ENCODE data around the gene RFNG. TPM values are rescaled to one million over a fixed set of nuclear protein-coding genes. Genes with fewer than 3 reads are reported as not detected.
"Not testable (repeated sequence)": the region's sequence is repeated elsewhere in the genome, so short reads cannot be mapped to it uniquely, and the experiment has no call there.

The RFNG gene
- total RNA-seq, 2 donors from 2014 or later: 21.4 to 25.3 TPM

GRCh38 chr17:82041144-82041814 is 10.3 kb downstream of the RFNG start:
- Histone ChIP-seq H3K36me3 (no peaks in the 10 kb centered on the region), H3K4me1 (peaks cover 0 to 12% of the 10 kb centered on the region in 2 donors), H3K27me3 (no peaks in the 10 kb centered on the region), H3K27ac (no peak overlapping the region), H3K9me3 (no peaks in the 10 kb centered on the region), H3K4me3 (no peak overlapping the region)
- DNase-seq (ENCODE audit: low spot score): no peak
- TF ChIP-seq, protein P1, sequence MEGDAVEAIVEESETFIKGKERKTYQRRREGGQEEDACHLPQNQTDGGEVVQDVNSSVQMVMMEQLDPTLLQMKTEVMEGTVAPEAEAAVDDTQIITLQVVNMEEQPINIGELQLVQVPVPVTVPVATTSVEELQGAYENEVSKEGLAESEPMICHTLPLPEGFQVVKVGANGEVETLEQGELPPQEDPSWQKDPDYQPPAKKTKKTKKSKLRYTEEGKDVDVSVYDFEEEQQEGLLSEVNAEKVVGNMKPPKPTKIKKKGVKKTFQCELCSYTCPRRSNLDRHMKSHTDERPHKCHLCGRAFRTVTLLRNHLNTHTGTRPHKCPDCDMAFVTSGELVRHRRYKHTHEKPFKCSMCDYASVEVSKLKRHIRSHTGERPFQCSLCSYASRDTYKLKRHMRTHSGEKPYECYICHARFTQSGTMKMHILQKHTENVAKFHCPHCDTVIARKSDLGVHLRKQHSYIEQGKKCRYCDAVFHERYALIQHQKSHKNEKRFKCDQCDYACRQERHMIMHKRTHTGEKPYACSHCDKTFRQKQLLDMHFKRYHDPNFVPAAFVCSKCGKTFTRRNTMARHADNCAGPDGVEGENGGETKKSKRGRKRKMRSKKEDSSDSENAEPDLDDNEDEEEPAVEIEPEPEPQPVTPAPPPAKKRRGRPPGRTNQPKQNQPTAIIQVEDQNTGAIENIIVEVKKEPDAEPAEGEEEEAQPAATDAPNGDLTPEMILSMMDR (IDR thresholded peaks at IDR 0.05): no peak

DNA sequence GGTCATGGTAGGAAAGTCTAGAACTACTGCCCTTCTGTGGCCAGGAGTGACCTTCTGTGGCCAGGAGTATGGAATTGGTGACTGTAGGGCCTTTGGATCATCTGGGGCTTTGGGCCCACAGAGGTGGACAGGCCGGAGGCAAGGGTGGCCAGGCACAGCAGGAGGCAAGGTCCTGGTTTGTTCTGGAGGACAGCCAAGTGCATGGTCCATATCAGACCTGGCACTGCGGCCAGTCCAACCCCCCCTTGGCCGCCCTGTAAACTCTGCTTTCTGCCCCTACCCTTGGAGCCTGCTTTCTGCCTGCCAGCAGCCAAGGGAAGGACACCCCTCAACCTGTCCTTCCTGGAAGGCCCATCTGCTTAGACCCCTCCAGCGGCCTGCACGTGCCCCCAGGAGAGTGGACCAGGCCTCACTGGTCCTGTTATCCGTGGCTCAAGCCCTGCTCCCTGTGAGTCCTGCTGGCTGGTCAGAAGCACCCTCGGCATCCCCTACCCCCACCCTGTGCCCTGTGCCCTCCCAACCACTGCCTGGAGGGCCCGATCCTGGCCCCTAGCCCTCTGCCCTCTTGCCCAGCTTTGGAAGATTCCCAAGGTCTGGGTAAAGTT is 11.8 kb downstream of the RFNG start:
- Histone ChIP-seq H3K27me3 (no peaks in the 10 kb centered on the region), H3K9me3 (no peaks in the 10 kb centered on the region), H3K36me3 (no peaks in the 10 kb centered on the region), H3K4me3 (no peak overlapping the region), H3K4me1 (peaks cover 0 to 17% of the 10 kb centered on the region in 2 donors), H3K27ac (no peak overlapping the region)
- TF ChIP-seq, protein P1 (IDR thresholded peaks at IDR 0.05): no peak
- no peak for DNase-seq (ENCODE audit: low spot score)

GRCh38 chr17:82038796-82039409 is 12.7 kb downstream of the RFNG start:
- not testable (repeated sequence) for H3K36me3 ChIP-seq

GRCh38 chr17:82037889-82038195 is 13.8 kb downstream of the RFNG start:
- H3K9me3 ChIP-seq: no peaks in the 10 kb centered on the region
- peaks cover 0 to 17% of the 10 kb centered on the region in 2 donors for H3K4me1 ChIP-seq
- DNase-seq (ENCODE audit: low spot score): no peak
- H3K36me3 ChIP-seq: no peaks in the 10 kb centered on the region
- no peaks in the 10 kb centered on the region for H3K27me3 ChIP-seq
- H3K4me3 ChIP-seq: peak overlapping the region; percentile 3 to 71
- H3K27ac ChIP-seq: peak overlapping the region; percentile 94 to 98
- TF ChIP-seq, protein P1 (IDR thresholded peaks at IDR 0.05): no peak

More at GRCh38 chr17:82038796-82039409, 12.7 kb downstream of the RFNG start:
- DNase-seq (ENCODE audit: low spot score); H3K27me3 ChIP-seq; H3K9me3 ChIP-seq; H3K27ac ChIP-seq; H3K4me3 ChIP-seq: not testable (repeated sequence)
- peaks cover 0 to 17% of the 10 kb centered on the region in 2 donors for H3K4me1 ChIP-seq

DNA sequence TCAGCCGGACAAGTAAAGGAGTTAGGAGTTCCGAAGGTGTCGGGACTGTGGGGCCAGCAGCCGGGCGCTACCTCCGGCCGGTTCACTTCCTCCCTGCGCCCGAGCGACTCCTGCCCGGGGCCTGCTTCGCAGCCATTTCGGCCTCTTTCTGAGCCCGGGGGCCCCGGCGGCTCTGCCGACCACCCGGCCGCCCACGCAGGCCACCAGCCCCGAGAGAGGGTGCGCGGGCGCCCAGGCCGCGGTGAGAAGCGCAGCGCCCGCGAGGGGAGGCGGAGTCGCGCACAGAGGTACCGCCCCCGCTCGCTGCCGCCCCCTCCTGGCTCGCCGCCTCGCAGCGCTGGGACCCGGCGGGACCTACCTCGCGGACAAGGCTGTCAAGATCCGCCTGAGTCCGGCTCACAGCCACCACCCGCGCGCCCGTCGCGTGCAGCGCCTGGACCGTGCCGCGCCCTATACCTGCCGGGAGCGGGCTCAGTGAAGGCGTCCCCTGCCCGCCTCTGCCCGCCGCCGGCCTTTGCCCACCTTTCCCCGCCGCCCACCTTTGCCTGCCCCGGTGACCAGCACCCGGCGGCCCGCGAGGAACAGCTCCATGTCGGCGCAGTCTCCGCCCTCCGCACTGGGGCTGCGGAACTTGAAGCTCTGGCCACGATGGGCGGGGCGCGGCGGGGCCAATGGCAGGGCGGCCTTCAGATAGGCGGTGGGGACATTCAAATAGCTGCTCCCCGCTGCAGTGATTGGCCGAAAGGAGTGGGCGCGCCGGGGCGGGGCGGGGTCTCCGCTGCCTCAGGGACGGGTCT is 14.3 kb downstream of the RFNG start, which contains the start of gene DCXR:
Gene DCXR, minus strand, starts transcription at position 606 of the 797 bp plus-strand sequence. Its CDS starts 15 bp downstream, at position 591.
- Histone ChIP-seq H3K4me1 (peaks cover 0 to 19% of the 10 kb centered on the region in 2 donors), H3K27me3 (no peaks in the 10 kb centered on the region), H3K9me3 (no peaks in the 10 kb centered on the region), H3K36me3 (no peaks in the 10 kb centered on the region), H3K27ac (peak within 1 kb of the TSS; percentile 94 to 98), H3K4me3 (peak within 1 kb of the TSS; percentile 68 to 71)
- TF ChIP-seq, protein P1 (IDR thresholded peaks at IDR 0.05): peak; percentile 72 to 83
- DNase-seq (ENCODE audit: low spot score): peak; percentile 99

Measured in right atrium auricular region (tissue), 2 donors.